ENCODE measurements around the gene TSTD1.

The TSTD1 gene

GRCh38 chr1:161079436-161080110, 40.8 kb upstream of the TSTD1 start:
- TF ChIP-seq CTCF (conservative IDR thresholded peaks at IDR 0.05; ENCODE audit: low read length) (no peak; the same call in 1 of the 2 replicates), EZH2phosphoT487 (IDR thresholded peaks at IDR 0.05; ENCODE audit: borderline replicate concordance) (no peak)
- Histone ChIP-seq H2AFZ (ENCODE audit: low read length) (no peak overlapping the region), H4K20me1 (ENCODE audit: insufficient read depth, low read length, poor library complexity, severe bottlenecking) (no peaks in the 10 kb centered on the region), H3K9me2 (replicated peaks; ENCODE audit: low read depth, low read length) (no peaks in the 10 kb centered on the region), H3F3A (ENCODE audit: low read depth) (no peaks in the 10 kb centered on the region), H3K79me2 (ENCODE audit: insufficient read depth, low read length) (no peaks in the 10 kb centered on the region), H3K27me3 (ENCODE audit: insufficient read depth, low read length, poor library complexity, severe bottlenecking) (no peaks in the 10 kb centered on the region), H3K4me2 (ENCODE audit: low read depth, low read length, poor library complexity, severe bottlenecking) (no peak overlapping the region), H3K4me3 (ENCODE audit: low read length, poor library complexity, severe bottlenecking) (no peak overlapping the region), H3K9ac (ENCODE audit: low read depth, low read length, poor library complexity, severe bottlenecking) (no peak overlapping the region), H3K4me1 (ENCODE audit: insufficient read depth, low read length, poor library complexity, severe bottlenecking) (no peaks in the 10 kb centered on the region), H3K9me3 (ENCODE audit: insufficient read depth, low read depth, low read length) (no peaks in the 10 kb centered on the region), H3K36me3 (ENCODE audit: insufficient read depth, low read length) (no peaks in the 10 kb centered on the region)

GRCh38 chr1:161077426-161077825, 38.7 kb upstream of the TSTD1 start:
- Histone ChIP-seq H3K9me2 (replicated peaks; ENCODE audit: low read depth, low read length) (no peaks in the 10 kb centered on the region), H4K20me1 (ENCODE audit: insufficient read depth, low read length, poor library complexity, severe bottlenecking) (no peaks in the 10 kb centered on the region), H3F3A (ENCODE audit: low read depth) (no peaks in the 10 kb centered on the region), H3K4me1 (ENCODE audit: insufficient read depth, low read length, poor library complexity, severe bottlenecking) (peaks cover 12% of the 10 kb centered on the region), H3K9me3 (ENCODE audit: insufficient read depth, low read depth, low read length) (no peaks in the 10 kb centered on the region), H3K9ac (ENCODE audit: low read depth, low read length, poor library complexity, severe bottlenecking) (no peak overlapping the region), H3K36me3 (ENCODE audit: insufficient read depth, low read length) (no peaks in the 10 kb centered on the region), H3K27me3 (ENCODE audit: insufficient read depth, low read length, poor library complexity, severe bottlenecking) (no peaks in the 10 kb centered on the region), H3K4me2 (ENCODE audit: low read depth, low read length, poor library complexity, severe bottlenecking) (no peak overlapping the region), H3K79me2 (ENCODE audit: insufficient read depth, low read length) (no peaks in the 10 kb centered on the region), H2AFZ (ENCODE audit: low read length) (no peak overlapping the region), H3K4me3 (ENCODE audit: low read length, poor library complexity, severe bottlenecking) (no peak overlapping the region)
- no peak for TF ChIP-seq EZH2phosphoT487 (IDR thresholded peaks at IDR 0.05; ENCODE audit: borderline replicate concordance)
- TF ChIP-seq CTCF (conservative IDR thresholded peaks at IDR 0.05; ENCODE audit: low read length): no peak

GRCh38 chr1:161076410-161076809, 37.6 kb upstream of the TSTD1 start:
- Histone ChIP-seq H3F3A (ENCODE audit: low read depth) (no peaks in the 10 kb centered on the region), H3K9me3 (ENCODE audit: insufficient read depth, low read depth, low read length) (no peaks in the 10 kb centered on the region)
- TF ChIP-seq EZH2phosphoT487 (IDR thresholded peaks at IDR 0.05; ENCODE audit: borderline replicate concordance) (no peak), CTCF (conservative IDR thresholded peaks at IDR 0.05; ENCODE audit: low read length) (no peak)

More at GRCh38 chr1:161076410-161076809, 37.6 kb upstream of the TSTD1 start:
- no peaks in the 10 kb centered on the region for H3K9me2 ChIP-seq (replicated peaks; ENCODE audit: low read depth, low read length)
- H3K4me2 ChIP-seq (ENCODE audit: low read depth, low read length, poor library complexity, severe bottlenecking): no peak overlapping the region
- no peak overlapping the region for H3K9ac ChIP-seq (ENCODE audit: low read depth, low read length, poor library complexity, severe bottlenecking)
- no peaks in the 10 kb centered on the region for H4K20me1 ChIP-seq (ENCODE audit: insufficient read depth, low read length, poor library complexity, severe bottlenecking)
- H3K79me2 ChIP-seq (ENCODE audit: insufficient read depth, low read length): no peaks in the 10 kb centered on the region
- no peaks in the 10 kb centered on the region for H3K27me3 ChIP-seq (ENCODE audit: insufficient read depth, low read length, poor library complexity, severe bottlenecking)
- H3K4me1 ChIP-seq (ENCODE audit: insufficient read depth, low read length, poor library complexity, severe bottlenecking): peaks cover 18% of the 10 kb centered on the region
- H2AFZ ChIP-seq (ENCODE audit: low read length): no peak overlapping the region
- H3K36me3 ChIP-seq (ENCODE audit: insufficient read depth, low read length): no peaks in the 10 kb centered on the region
- no peak overlapping the region for H3K4me3 ChIP-seq (ENCODE audit: low read length, poor library complexity, severe bottlenecking)
